ENCODE results near the gene ZNF558. TPM values are rescaled to one million over a fixed set of nuclear protein-coding genes. Genes with fewer than 3 reads are reported as not detected.
A peak's percentile ranks its signal among the peaks of the same experiment; 100 is the strongest.

The ZNF558 gene
- total RNA-seq, 1 experiment from 2014 or later, result 36.5 TPM

- ChIA-PET POLR2A (ENCODE audit: unreplicated experiment) (interaction anchor here (0.6 kb wide), 1 partner anchor 215 kb away, joined by 3 read pairs; no protein-coding TSS in a partner anchor), CTCF (no interaction called here)
- Histone ChIP-seq H2AFZ (ENCODE audit: low read length) (no peak overlapping the region), H3K36me3 (ENCODE audit: low read depth, low read length) (no peaks in the 10 kb centered on the region), H3K4me2 (ENCODE audit: low read length) (no peak overlapping the region), H3K4me1 (ENCODE audit: insufficient read depth, low read length) (peaks cover 9% of the 10 kb centered on the region), H3F3A (ENCODE audit: low read length, unreplicated experiment) (no peaks in the 10 kb centered on the region), H3K9me3 (ENCODE audit: low read length) (no peaks in the 10 kb centered on the region), H4K20me1 (ENCODE audit: low read length) (no peaks in the 10 kb centered on the region), H3K79me2 (ENCODE audit: low read length) (no peaks in the 10 kb centered on the region), H3K27ac (ENCODE audit: low read length) (no peak overlapping the region), H3K9me2 (replicated peaks; ENCODE audit: low read length) (no peaks in the 10 kb centered on the region), H3K4me3 (ENCODE audit: low read length) (no peak overlapping the region), H3K9ac (ENCODE audit: low read length) (no peak overlapping the region), H3K27me3 (ENCODE audit: low read length) (peaks cover 38% of the 10 kb centered on the region)
- intact Hi-C loops (cut with micrococcal nuclease), result no loop called here
- no peak for DNase-seq
- TF ChIP-seq EZH2phosphoT487 (IDR thresholded peaks at IDR 0.05; ENCODE audit: borderline replicate concordance, low read length), result no peak
- TF ChIP-seq EZH2 (IDR thresholded peaks at IDR 0.05; ENCODE audit: low read length, unreplicated experiment), result no peak
- TF ChIP-seq CTCF (conservative IDR thresholded peaks at IDR 0.05; ENCODE audit: low read depth, low read length), result no peak
- BruUV-seq (replicated peaks), result no TSS peak
- ATAC-seq, result no peak
Measured at GRCh38 chr19:8835446-8835845, 3.3 kb upstream of the ZNF558 start.

GRCh38 chr19:8831832-8832131, 322 bp downstream of the ZNF558 start:
- H3K9me3 ChIP-seq (ENCODE audit: low read length), result no peaks in the 10 kb centered on the region
- intact Hi-C loops (cut with micrococcal nuclease), result loop anchor here (1.0 to 5.0 kb wide), 3 partner anchors 201 to 751 kb away; partner anchors contain the start of gene ZNF121
- no peaks in the 10 kb centered on the region for H3F3A ChIP-seq (ENCODE audit: low read length, unreplicated experiment)
- CTCF ChIA-PET, result no interaction called here
- peak overlapping the region; percentile 87 for H3K4me3 ChIP-seq (ENCODE audit: low read length)
- peak overlapping the region; percentile 90 for H3K9ac ChIP-seq (ENCODE audit: low read length)
- ATAC-seq, result peak; percentile 17
- H3K4me2 ChIP-seq (ENCODE audit: low read length), result peak overlapping the region; percentile 98
- no peaks in the 10 kb centered on the region for H4K20me1 ChIP-seq (ENCODE audit: low read length)
- no peaks in the 10 kb centered on the region for H3K79me2 ChIP-seq (ENCODE audit: low read length)
- no peaks in the 10 kb centered on the region for H3K9me2 ChIP-seq (replicated peaks; ENCODE audit: low read length)
- peak overlapping the region; percentile 83 for H3K27ac ChIP-seq (ENCODE audit: low read length)
- no peak for DNase-seq
- BruUV-seq (replicated peaks), result no TSS peak
- H2AFZ ChIP-seq (ENCODE audit: low read length), result peak overlapping the region; percentile 92
- H3K27me3 ChIP-seq (ENCODE audit: low read length), result peaks cover 5% of the 10 kb centered on the region
- TF ChIP-seq CTCF (conservative IDR thresholded peaks at IDR 0.05; ENCODE audit: low read depth, low read length), result no peak
- no peak for TF ChIP-seq EZH2 (IDR thresholded peaks at IDR 0.05; ENCODE audit: low read length, unreplicated experiment)
- TF ChIP-seq EZH2phosphoT487 (IDR thresholded peaks at IDR 0.05; ENCODE audit: borderline replicate concordance, low read length), result no peak
- H3K36me3 ChIP-seq (ENCODE audit: low read depth, low read length), result no peaks in the 10 kb centered on the region
- POLR2A ChIA-PET (ENCODE audit: unreplicated experiment), result interaction anchor here (0.7 kb wide), 1 partner anchor 177 kb away, joined by 4 read pairs; no protein-coding TSS in a partner anchor
- H3K4me1 ChIP-seq (ENCODE audit: insufficient read depth, low read length), result peaks cover 9% of the 10 kb centered on the region

- Histone ChIP-seq H3K27me3 (ENCODE audit: low read length) (peaks cover 2% of the 10 kb centered on the region; the same call in 1 of the 2 replicates), H3K9me3 (ENCODE audit: low read length) (no peaks in the 10 kb centered on the region), H2AFZ (ENCODE audit: low read length) (peak overlapping the region; percentile 92), H3K79me2 (ENCODE audit: low read length) (no peaks in the 10 kb centered on the region), H3K9me2 (replicated peaks; ENCODE audit: low read length) (no peaks in the 10 kb centered on the region), H3K4me3 (ENCODE audit: low read length) (peak overlapping the region; percentile 87), H3K4me1 (ENCODE audit: insufficient read depth, low read length) (peaks cover 9% of the 10 kb centered on the region), H3K36me3 (ENCODE audit: low read depth, low read length) (no peaks in the 10 kb centered on the region), H3K4me2 (ENCODE audit: low read length) (peak overlapping the region; percentile 98), H3K9ac (ENCODE audit: low read length) (peak overlapping the region; percentile 90), H3F3A (ENCODE audit: low read length, unreplicated experiment) (no peaks in the 10 kb centered on the region), H4K20me1 (ENCODE audit: low read length) (no peaks in the 10 kb centered on the region), H3K27ac (ENCODE audit: low read length) (no peak overlapping the region)
- ChIA-PET CTCF (no interaction called here), POLR2A (ENCODE audit: unreplicated experiment) (interaction anchor here (0.7 kb wide), 1 partner anchor 178 kb away, joined by 4 read pairs; no protein-coding TSS in a partner anchor)
- no peak for TF ChIP-seq EZH2 (IDR thresholded peaks at IDR 0.05; ENCODE audit: low read length, unreplicated experiment)
- no peak for TF ChIP-seq EZH2phosphoT487 (IDR thresholded peaks at IDR 0.05; ENCODE audit: borderline replicate concordance, low read length)
- TF ChIP-seq CTCF (conservative IDR thresholded peaks at IDR 0.05; ENCODE audit: low read depth, low read length), result no peak
- TSS peak; percentile 66 for BruUV-seq (replicated peaks)
- intact Hi-C loops (cut with micrococcal nuclease), result loop anchor here (5.0 kb wide), 1 partner anchor 751 kb away; the partner anchor contains the start of gene ZNF121
- DNase-seq (no peak), ATAC-seq (no peak)
Measured at GRCh38 chr19:8831373-8831772, 731 bp downstream of the ZNF558 start.
